Measurements from ENCODE around the gene ZBTB4. TPM values are rescaled to one million over a fixed set of nuclear protein-coding genes. Genes with fewer than 3 reads are reported as not detected.

Gene ZBTB4
- total RNA-seq, 1 donor from 2014 or later = 31.2 TPM

DNA sequence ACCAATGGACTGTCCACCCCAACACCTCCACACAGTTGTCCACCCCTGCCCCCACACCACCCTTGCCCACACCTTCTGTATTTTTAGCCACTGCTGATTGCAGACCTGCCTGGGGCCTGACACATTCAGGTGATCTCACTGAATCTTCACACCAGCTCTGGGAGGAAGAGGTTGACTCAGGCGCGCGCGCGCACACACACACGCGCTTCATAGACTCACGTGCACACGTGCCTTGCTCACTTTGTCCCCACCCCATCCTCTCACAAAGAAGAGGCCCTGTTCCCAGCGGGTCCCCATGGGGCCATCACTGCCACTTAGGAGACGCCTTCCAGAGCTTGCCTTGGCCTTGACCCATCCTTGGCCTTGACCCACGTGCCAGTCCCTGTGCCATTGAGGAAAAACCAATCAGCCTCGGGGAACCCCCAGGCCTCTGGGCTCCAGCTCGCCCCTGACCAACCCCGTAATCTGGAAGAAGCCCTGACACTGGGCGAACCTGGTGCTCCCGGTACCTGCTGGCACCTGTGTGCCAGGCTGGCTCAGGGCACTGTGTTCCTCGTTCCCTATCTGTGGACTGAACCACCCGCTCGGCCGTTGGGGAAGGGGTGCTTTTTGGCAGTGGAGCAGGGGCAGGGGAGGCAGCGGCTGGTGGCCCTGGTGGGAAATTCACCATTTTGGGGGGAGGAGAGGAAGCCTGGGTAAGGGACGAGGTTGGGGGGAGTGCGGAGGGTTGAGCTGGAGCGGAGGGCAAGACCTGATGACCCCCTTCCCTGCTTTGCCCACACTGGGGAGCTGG is 68.6 kb downstream of the ZBTB4 start:
- Mint-ChIP-seq H3K27ac (ENCODE audit: unreplicated experiment) (peak overlapping the region; percentile 55), H3K36me3 (ENCODE audit: low read depth, unreplicated experiment) (peaks cover 35% of the 10 kb centered on the region), H3K4me1 (ENCODE audit: low read depth, unreplicated experiment) (peaks cover 10% of the 10 kb centered on the region), H3K4me3 (ENCODE audit: unreplicated experiment) (no peak overlapping the region), H3K9me3 (ENCODE audit: unreplicated experiment) (no peaks in the 10 kb centered on the region), H3K27me3 (ENCODE audit: low read depth, unreplicated experiment) (no peaks in the 10 kb centered on the region)
- H3K4me1 ChIP-seq (ENCODE audit: insufficient read depth, low read length) = peaks cover 14% of the 10 kb centered on the region
- H3K36me3 ChIP-seq (ENCODE audit: insufficient read depth, low read length) = peaks cover 3% of the 10 kb centered on the region
- FAIRE-seq = no peak
- TF ChIP-seq, protein P1, sequence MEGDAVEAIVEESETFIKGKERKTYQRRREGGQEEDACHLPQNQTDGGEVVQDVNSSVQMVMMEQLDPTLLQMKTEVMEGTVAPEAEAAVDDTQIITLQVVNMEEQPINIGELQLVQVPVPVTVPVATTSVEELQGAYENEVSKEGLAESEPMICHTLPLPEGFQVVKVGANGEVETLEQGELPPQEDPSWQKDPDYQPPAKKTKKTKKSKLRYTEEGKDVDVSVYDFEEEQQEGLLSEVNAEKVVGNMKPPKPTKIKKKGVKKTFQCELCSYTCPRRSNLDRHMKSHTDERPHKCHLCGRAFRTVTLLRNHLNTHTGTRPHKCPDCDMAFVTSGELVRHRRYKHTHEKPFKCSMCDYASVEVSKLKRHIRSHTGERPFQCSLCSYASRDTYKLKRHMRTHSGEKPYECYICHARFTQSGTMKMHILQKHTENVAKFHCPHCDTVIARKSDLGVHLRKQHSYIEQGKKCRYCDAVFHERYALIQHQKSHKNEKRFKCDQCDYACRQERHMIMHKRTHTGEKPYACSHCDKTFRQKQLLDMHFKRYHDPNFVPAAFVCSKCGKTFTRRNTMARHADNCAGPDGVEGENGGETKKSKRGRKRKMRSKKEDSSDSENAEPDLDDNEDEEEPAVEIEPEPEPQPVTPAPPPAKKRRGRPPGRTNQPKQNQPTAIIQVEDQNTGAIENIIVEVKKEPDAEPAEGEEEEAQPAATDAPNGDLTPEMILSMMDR (IDR thresholded peaks at IDR 0.05; ENCODE audit: insufficient read depth, low read depth, low read length) = no peak
- TF ChIP-seq EZH2 (IDR thresholded peaks at IDR 0.05; ENCODE audit: insufficient read depth, low read length) = no peak
- DNase-seq (ENCODE audit: low read depth) = no peak
- no peak overlapping the region for H2AFZ ChIP-seq (ENCODE audit: low read depth, low read length)
- no peaks in the 10 kb centered on the region for H3K9me3 ChIP-seq (ENCODE audit: insufficient read depth, low read depth, low read length)
- H3K9ac ChIP-seq (ENCODE audit: low read length) = no peak overlapping the region
- H3K4me2 ChIP-seq (ENCODE audit: low read length) = no peak overlapping the region
- no peaks in the 10 kb centered on the region for H3K27me3 ChIP-seq (ENCODE audit: insufficient read depth, low read length)
- H4K20me1 ChIP-seq (ENCODE audit: insufficient read depth, low read length) = peaks cover 17% of the 10 kb centered on the region
- H3K4me3 ChIP-seq (ENCODE audit: insufficient read depth, low read depth, low read length) = no peak overlapping the region
- no peak overlapping the region for H3K27ac ChIP-seq (ENCODE audit: low read depth, low read length)
- H3K79me2 ChIP-seq (ENCODE audit: insufficient read depth, low read length) = peaks cover 8% of the 10 kb centered on the region

DNA sequence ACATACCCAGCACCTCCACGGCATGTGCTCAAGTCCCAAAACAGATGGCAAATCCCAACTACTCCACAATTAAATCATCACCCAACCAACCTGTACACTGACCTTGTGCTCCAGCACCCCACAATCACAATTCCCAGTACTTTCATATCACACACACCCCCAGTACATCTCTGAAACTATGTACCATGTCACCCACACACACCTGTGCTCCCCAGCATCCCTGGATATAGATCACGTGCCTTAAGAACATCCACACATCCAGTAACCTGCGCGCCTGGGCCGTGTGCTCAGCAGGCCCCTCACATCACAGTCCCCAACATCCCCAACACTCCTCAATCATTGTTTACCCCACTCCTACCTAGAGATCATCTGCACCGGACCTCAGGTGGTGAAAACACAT is 69.7 kb downstream of the ZBTB4 start:
- DNase-seq (ENCODE audit: low read depth) (no peak), FAIRE-seq (no peak)
- no peak overlapping the region for H2AFZ ChIP-seq (ENCODE audit: low read depth, low read length)
- peaks cover 20% of the 10 kb centered on the region for H4K20me1 ChIP-seq (ENCODE audit: insufficient read depth, low read length)
- no peaks in the 10 kb centered on the region for H3K27me3 ChIP-seq (ENCODE audit: insufficient read depth, low read length)
- peaks cover 11% of the 10 kb centered on the region for H3K4me1 Mint-ChIP-seq (ENCODE audit: low read depth, unreplicated experiment)
- no peak overlapping the region for H3K27ac Mint-ChIP-seq (ENCODE audit: unreplicated experiment)
- TF ChIP-seq, protein P1 (IDR thresholded peaks at IDR 0.05; ENCODE audit: insufficient read depth, low read depth, low read length) = no peak
- TF ChIP-seq EZH2 (IDR thresholded peaks at IDR 0.05; ENCODE audit: insufficient read depth, low read length) = no peak
- no peaks in the 10 kb centered on the region for H3K9me3 Mint-ChIP-seq (ENCODE audit: unreplicated experiment)
- no peak overlapping the region for H3K9ac ChIP-seq (ENCODE audit: low read length)
- H3K36me3 ChIP-seq (ENCODE audit: insufficient read depth, low read length) = peaks cover 3% of the 10 kb centered on the region
- H3K9me3 ChIP-seq (ENCODE audit: insufficient read depth, low read depth, low read length) = no peaks in the 10 kb centered on the region
- H3K4me3 Mint-ChIP-seq (ENCODE audit: unreplicated experiment) = peak overlapping the region; percentile 36
- H3K36me3 Mint-ChIP-seq (ENCODE audit: low read depth, unreplicated experiment) = peaks cover 28% of the 10 kb centered on the region
- peaks cover 14% of the 10 kb centered on the region for H3K4me1 ChIP-seq (ENCODE audit: insufficient read depth, low read length)
- no peaks in the 10 kb centered on the region for H3K27me3 Mint-ChIP-seq (ENCODE audit: low read depth, unreplicated experiment)
- peaks cover 16% of the 10 kb centered on the region for H3K79me2 ChIP-seq (ENCODE audit: insufficient read depth, low read length)
- H3K27ac ChIP-seq (ENCODE audit: low read depth, low read length) = no peak overlapping the region
- H3K4me2 ChIP-seq (ENCODE audit: low read length) = no peak overlapping the region
- H3K4me3 ChIP-seq (ENCODE audit: insufficient read depth, low read depth, low read length) = no peak overlapping the region

Other genes with a start within 250 kb of the ZBTB4 start
- gene DVL2, start 245.1 kb downstream of the ZBTB4 start, total RNA-seq = 30.2 and 34.4 TPM in 2 replicates
- gene PHF23, start 240.2 kb downstream of the ZBTB4 start, total RNA-seq = 78.0 and 89.5 TPM in 2 replicates
- 434 and 454 TPM in 2 replicates for gene GABARAP, start 237.2 kb downstream of the ZBTB4 start, total RNA-seq
- gene CTDNEP1, start 227.9 kb downstream of the ZBTB4 start, total RNA-seq = 102 and 103 TPM in 2 replicates
- gene ELP5, start 227.4 kb downstream of the ZBTB4 start, total RNA-seq = 24.9 and 25.4 TPM in 2 replicates
- 4.6 and 10.5 TPM in 2 replicates for gene CLDN7, start 217.2 kb downstream of the ZBTB4 start, total RNA-seq
- gene SLC2A4, start 197.9 kb downstream of the ZBTB4 start, total RNA-seq = 0.30 TPM in 1 of 2 replicates, not detected in the other
- gene YBX2, start 185.0 kb downstream of the ZBTB4 start, total RNA-seq = 0.24 and 0.86 TPM in 2 replicates
- gene EIF5A, start 172.0 kb downstream of the ZBTB4 start, total RNA-seq = 841 and 915 TPM in 2 replicates
- gene GPS2, start 164.3 kb downstream of the ZBTB4 start, total RNA-seq = 41.7 and 49.8 TPM in 2 replicates
- 32.5 and 32.6 TPM in 2 replicates for gene NEURL4, start 150.3 kb downstream of the ZBTB4 start, total RNA-seq
- 14.4 and 16.0 TPM in 2 replicates for gene ACAP1, start 143.1 kb downstream of the ZBTB4 start, total RNA-seq
- gene KCTD11, start 127.5 kb downstream of the ZBTB4 start, total RNA-seq = 31.6 and 41.4 TPM in 2 replicates
- 0.30 TPM in 1 of 2 replicates, not detected in the other for gene TMEM95, start 124.5 kb downstream of the ZBTB4 start, total RNA-seq
- gene TNK1, start 98.5 kb downstream of the ZBTB4 start, total RNA-seq = 0.36 and 1.6 TPM in 2 replicates
- gene PLSCR3, start 85.1 kb downstream of the ZBTB4 start, total RNA-seq = 65.7 and 67.6 TPM in 2 replicates
- gene TMEM256, start 75.5 kb downstream of the ZBTB4 start, total RNA-seq = 45.7 and 52.9 TPM in 2 replicates
- 77.3 and 80.7 TPM in 2 replicates for gene NLGN2, start 71.8 kb downstream of the ZBTB4 start, total RNA-seq
- 0.23 TPM in 1 of 2 replicates, not detected in the other for gene SPEM1, start 59.3 kb downstream of the ZBTB4 start, total RNA-seq
- gene SPEM2, start 54.0 kb downstream of the ZBTB4 start, total RNA-seq = 0.14 and 0.17 TPM in 2 replicates
- gene SPEM3, start 50.8 kb downstream of the ZBTB4 start, total RNA-seq = 0.07 TPM in 1 of 2 replicates, not detected in the other
- 10.7 and 11.8 TPM in 2 replicates for gene TMEM102, start 44.2 kb downstream of the ZBTB4 start, total RNA-seq
- 22.4 and 30.7 TPM in 2 replicates for gene FGF11, start 40.1 kb downstream of the ZBTB4 start, total RNA-seq
- gene CHRNB1, start 34.6 kb downstream of the ZBTB4 start, total RNA-seq = 9.7 and 11.7 TPM in 2 replicates
- gene SLC35G6, start 1.8 kb upstream of the ZBTB4 start, total RNA-seq = not detected in 2 replicates
- gene POLR2A, start 4.7 kb upstream of the ZBTB4 start, total RNA-seq = 143 and 151 TPM in 2 replicates
- gene TNFSF12, start 69.4 kb upstream of the ZBTB4 start, total RNA-seq = 2.4 and 3.4 TPM in 2 replicates
- gene TNFSF13, start 79.1 kb upstream of the ZBTB4 start, total RNA-seq = 0.43 and 0.93 TPM in 2 replicates
- gene SENP3, start 82.3 kb upstream of the ZBTB4 start, total RNA-seq = 51.4 and 58.7 TPM in 2 replicates
- 4.4 and 6.2 TPM in 2 replicates for gene CD68, start 100.0 kb upstream of the ZBTB4 start, total RNA-seq
- gene MPDU1, start 104.2 kb upstream of the ZBTB4 start, total RNA-seq = 44.6 and 51.2 TPM in 2 replicates
- gene SOX15, start 110.5 kb upstream of the ZBTB4 start, total RNA-seq = 1.7 and 4.0 TPM in 2 replicates
- 54.3 and 60.2 TPM in 2 replicates for gene FXR2, start 135.3 kb upstream of the ZBTB4 start, total RNA-seq
- gene SAT2, start 148.2 kb upstream of the ZBTB4 start, total RNA-seq = 47.2 and 49.8 TPM in 2 replicates
- gene SHBG, start 150.5 kb upstream of the ZBTB4 start, total RNA-seq = 0.79 and 1.4 TPM in 2 replicates
- 0.65 and 0.89 TPM in 2 replicates for gene ATP1B2, start 171.3 kb upstream of the ZBTB4 start, total RNA-seq
- 94.4 and 100 TPM in 2 replicates for gene TP53, start 207.9 kb upstream of the ZBTB4 start, total RNA-seq
- 14.2 and 15.1 TPM in 2 replicates for gene WRAP53, start 208.8 kb upstream of the ZBTB4 start, total RNA-seq
- 7.0 and 7.6 TPM in 2 replicates for gene EFNB3, start 225.6 kb upstream of the ZBTB4 start, total RNA-seq
- gene DNAH2, start 238.1 kb upstream of the ZBTB4 start, total RNA-seq = 0.11 and 0.34 TPM in 2 replicates